Body of pancreas (tissue), 4 donors: ENCODE measurements around the gene HES6. TPM values are rescaled to one million over a fixed set of nuclear protein-coding genes. Genes with fewer than 3 reads are reported as not detected.

Experiments used
- ATAC-seq: fragments of 150-250 bp; one replicate; pipeline ENCODE4 v1.9.1; 2016
- DNase-seq, 4 donors: peaks; one replicate each; pipeline ENCODE4 v3.0.0-alpha.2; 2019
- H3K27ac ChIP-seq, 4 donors: fragments of 200-600 bp; sonication (generic); 1 replicate in 3 of 4; 2 replicates in 1 of 4; pipeline versions ENCODE4 v1.5.1 to v1.6.1; 2016 to 2019; ENCODE audit warnings: mild to moderate bottlenecking in 1 of 4, mixed read lengths in 1 of 4, moderate library complexity in 1 of 4
- H3K27me3 ChIP-seq, 2 donors: fragments of 200-600 bp; sonication (generic); one replicate each; pipeline ENCODE4 v1.6.0; 2016; ENCODE audit warnings: mild to moderate bottlenecking in 1 of 2
- H3K36me3 ChIP-seq, 2 donors: fragments of 200-600 bp; sonication (generic); replicated peaks in 1 of 2; 2 replicates each; pipeline ENCODE4 v1.5.1; 2016; ENCODE audit warnings: low read depth in 2 of 2; ENCODE audit not compliant: insufficient read depth in 1 of 2
- H3K4me1 ChIP-seq: fragments of 200-600 bp; sonication (generic); one replicate; pipeline ENCODE4 v1.6.0; 2016
- H3K4me3 ChIP-seq, 2 donors: fragments of 200-600 bp; sonication (generic); 1 replicate in 1 of 2; 2 replicates in 1 of 2; pipeline ENCODE4 v1.5.1; 2016 to 2019
- H3K9me3 ChIP-seq, 3 donors: fragments of 200-600 bp; sonication (generic); 1 replicate in 2 of 3; 2 replicates in 1 of 3; pipeline ENCODE4 v1.5.1; 2016
- POLR2A ChIP-seq, 3 donors: fragments of 450-650 bp; IDR thresholded peaks; one replicate each; pipeline ENCODE4 v1.6.1; 2016; ENCODE audit warnings: antibody characterized with exemption in 3 of 3, mild to moderate bottlenecking in 2 of 3
- WGBS, 2 donors: methylation state at CpG; one replicate each; pipeline ENCODE4 v1.1.5; 2017; 5-methylcytosine and 5-hydroxymethylcytosine counted together
- intact Hi-C: fragments of 100-400 bp; cut with DNase I; formaldehyde crosslinking; loops from one replicate; pipeline ENCODE4 v1.15.1; 2023
- total RNA-seq, 2 donors: library from RNA; depleted of rRNA; stranded (reverse); fragments of >200 nt; gene quantifications; one replicate each; pipeline ENCODE4 v1.1.0, GENCODE V29; 2016
- TF ChIP-seq, protein P1 (sequence below), 7 experiments: fragments of 450-650 bp in 4 of 7; fragments of 200-600 bp in 3 of 7; sonication (generic) in 3 of 7; IDR thresholded peaks; one replicate each; pipeline ENCODE4 v1.5.1; 2016 to 2019; ENCODE audit warnings: antibody characterized with exemption in 7 of 7

HES6 gene
- total RNA-seq, 2 donors from 2014 or later, result 15.5 to 29.3 TPM

DNA sequence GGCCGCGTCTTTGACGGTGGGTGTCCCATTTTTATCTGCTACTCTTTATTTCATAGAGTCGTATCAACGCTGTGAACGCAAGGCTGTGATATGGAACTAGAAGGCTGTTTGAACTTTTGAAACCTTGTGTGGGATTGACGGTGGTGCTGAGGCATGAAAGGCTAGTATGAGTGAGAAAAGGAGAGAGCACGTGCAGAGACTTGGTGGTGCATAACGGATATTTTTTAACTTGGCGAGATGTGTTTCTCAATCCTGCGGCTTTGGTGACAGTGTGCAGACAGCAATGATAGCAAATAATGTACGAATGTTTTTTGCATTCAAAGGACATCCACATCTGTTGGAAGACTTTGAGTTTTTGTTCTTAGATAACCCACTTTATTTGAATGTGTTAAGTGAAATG, 6.2 kb downstream of the HES6 start:
- WGBS, 2 donors, result 71 to 74% methylated on average over 12 of the region's 12 CpGs
- ATAC-seq, result no peak
- H3K4me3 ChIP-seq, result no peak overlapping the region
- H3K27ac ChIP-seq, result no peak overlapping the region
- no peak for TF ChIP-seq POLR2A (IDR thresholded peaks at IDR 0.05)
- TF ChIP-seq, protein P1, sequence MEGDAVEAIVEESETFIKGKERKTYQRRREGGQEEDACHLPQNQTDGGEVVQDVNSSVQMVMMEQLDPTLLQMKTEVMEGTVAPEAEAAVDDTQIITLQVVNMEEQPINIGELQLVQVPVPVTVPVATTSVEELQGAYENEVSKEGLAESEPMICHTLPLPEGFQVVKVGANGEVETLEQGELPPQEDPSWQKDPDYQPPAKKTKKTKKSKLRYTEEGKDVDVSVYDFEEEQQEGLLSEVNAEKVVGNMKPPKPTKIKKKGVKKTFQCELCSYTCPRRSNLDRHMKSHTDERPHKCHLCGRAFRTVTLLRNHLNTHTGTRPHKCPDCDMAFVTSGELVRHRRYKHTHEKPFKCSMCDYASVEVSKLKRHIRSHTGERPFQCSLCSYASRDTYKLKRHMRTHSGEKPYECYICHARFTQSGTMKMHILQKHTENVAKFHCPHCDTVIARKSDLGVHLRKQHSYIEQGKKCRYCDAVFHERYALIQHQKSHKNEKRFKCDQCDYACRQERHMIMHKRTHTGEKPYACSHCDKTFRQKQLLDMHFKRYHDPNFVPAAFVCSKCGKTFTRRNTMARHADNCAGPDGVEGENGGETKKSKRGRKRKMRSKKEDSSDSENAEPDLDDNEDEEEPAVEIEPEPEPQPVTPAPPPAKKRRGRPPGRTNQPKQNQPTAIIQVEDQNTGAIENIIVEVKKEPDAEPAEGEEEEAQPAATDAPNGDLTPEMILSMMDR (IDR thresholded peaks at IDR 0.05), result no peak
- H3K36me3 ChIP-seq, result no peaks in the 10 kb centered on the region
- peaks cover 44% of the 10 kb centered on the region for H3K4me1 ChIP-seq
- no peak for DNase-seq
- H3K9me3 ChIP-seq, result no peaks in the 10 kb centered on the region
- intact Hi-C loops, result no loop called here
- no peaks in the 10 kb centered on the region for H3K27me3 ChIP-seq

DNA sequence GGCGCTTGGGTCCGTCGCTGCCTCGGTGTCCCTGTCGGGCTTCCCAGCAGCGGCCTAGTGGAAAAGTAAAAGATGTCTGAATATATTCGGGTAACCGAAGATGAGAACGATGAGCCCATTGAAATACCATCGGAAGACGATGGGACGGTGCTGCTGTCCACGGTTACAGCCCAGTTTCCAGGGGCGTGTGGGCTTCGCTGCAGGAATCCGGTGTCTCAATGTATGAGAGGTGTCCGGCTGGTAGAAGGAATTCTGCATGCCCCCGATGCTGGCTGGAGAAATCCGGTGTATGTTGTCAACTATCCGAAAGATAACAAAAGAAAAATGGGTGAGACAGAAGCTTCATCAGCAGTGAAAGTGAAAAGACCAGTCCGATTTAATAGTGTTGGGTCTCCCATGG, 8.0 kb downstream of the HES6 start:
- ATAC-seq, result no peak
- no peaks in the 10 kb centered on the region for H3K9me3 ChIP-seq
- H3K4me1 ChIP-seq, result peaks cover 48% of the 10 kb centered on the region
- 51 to 53% methylated on average over 21 of the region's 21 CpGs for WGBS, 2 donors
- H3K27ac ChIP-seq, result peak overlapping the region in 1 of 4 donors; percentile 82
- no peaks in the 10 kb centered on the region for H3K36me3 ChIP-seq
- TF ChIP-seq, protein P1 (IDR thresholded peaks at IDR 0.05), result no peak
- TF ChIP-seq POLR2A (IDR thresholded peaks at IDR 0.05), result no peak
- no peaks in the 10 kb centered on the region for H3K27me3 ChIP-seq
- intact Hi-C loops, result no loop called here
- DNase-seq, result no peak
- no peak overlapping the region for H3K4me3 ChIP-seq

DNA sequence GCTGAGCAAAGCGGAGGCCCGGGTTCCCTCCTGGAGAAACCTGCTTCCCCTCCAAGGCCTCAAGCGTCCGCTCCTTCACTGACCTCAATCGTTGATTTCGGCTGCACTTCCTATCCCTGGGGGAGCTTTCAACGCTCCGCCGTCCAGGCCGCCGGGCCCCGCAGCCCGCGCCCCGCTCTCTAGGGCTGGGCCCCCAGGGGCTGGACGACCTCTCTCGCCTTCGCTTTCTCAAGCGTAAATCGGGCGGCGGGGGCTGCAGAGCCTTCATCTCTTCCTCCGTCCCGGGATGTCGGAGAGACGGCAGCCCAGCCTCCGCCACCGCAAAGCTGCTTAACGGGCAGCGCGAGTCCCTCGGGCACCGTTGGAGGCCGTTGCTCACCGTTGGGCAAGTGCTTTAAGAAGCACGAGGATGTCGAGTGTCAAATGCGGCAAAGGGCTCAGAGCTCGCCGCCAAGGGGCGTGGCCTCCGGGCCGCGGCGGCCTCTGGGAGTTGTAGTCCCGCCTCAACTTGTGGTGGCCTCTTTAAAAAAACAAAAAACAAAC, 8.5 kb downstream of the HES6 start:
- DNase-seq, result peak; percentile 84 to 89 (median 86)
- WGBS, 2 donors, result 12 to 14% methylated on average over 37 to 42 of the region's 46 CpGs
- peaks cover 48% of the 10 kb centered on the region for H3K4me1 ChIP-seq
- no peaks in the 10 kb centered on the region for H3K27me3 ChIP-seq
- H3K36me3 ChIP-seq, result no peaks in the 10 kb centered on the region
- peak overlapping the region in 1 of 2 donors; percentile 9 for H3K4me3 ChIP-seq
- peak; percentile 22 to 68 (median 55) for TF ChIP-seq POLR2A (IDR thresholded peaks at IDR 0.05)
- TF ChIP-seq, protein P1 (IDR thresholded peaks at IDR 0.05), result peak in 2 of 7 experiments; percentile 10 to 35
- intact Hi-C loops, result no loop called here
- H3K9me3 ChIP-seq, result no peaks in the 10 kb centered on the region
- ATAC-seq, result peak; percentile 86
- H3K27ac ChIP-seq, result peak overlapping the region; percentile 69 to 82 (median 76)

DNA sequence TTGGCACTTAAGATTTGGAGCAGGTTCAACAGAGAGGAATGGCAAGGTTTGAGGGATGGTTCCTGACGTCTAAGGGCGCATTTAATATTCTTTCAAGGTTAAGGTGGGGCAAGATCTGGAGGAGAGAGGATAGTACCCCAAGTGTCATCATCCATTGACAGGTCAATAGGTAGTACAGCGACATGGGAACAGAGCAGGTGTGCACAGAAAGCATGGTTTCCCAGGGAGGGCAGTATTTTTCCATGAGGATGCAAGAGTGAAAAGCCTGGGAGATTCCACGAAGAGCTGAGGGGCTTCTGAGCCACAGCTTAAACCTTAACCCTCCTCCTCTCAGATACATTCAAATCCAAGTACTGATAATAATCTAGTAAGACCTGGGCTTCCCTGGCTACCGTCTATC, 9.1 kb downstream of the HES6 start:
- Histone ChIP-seq H3K27me3 (no peaks in the 10 kb centered on the region), H3K4me3 (no peak overlapping the region), H3K27ac (peak overlapping the region; percentile 69 to 82 (median 76)), H3K36me3 (no peaks in the 10 kb centered on the region), H3K9me3 (no peaks in the 10 kb centered on the region), H3K4me1 (peaks cover 48% of the 10 kb centered on the region)
- peak in 3 of 4 donors; percentile 42 to 67 (median 55) for DNase-seq
- ATAC-seq, result no peak
- intact Hi-C loops, result no loop called here
- TF ChIP-seq, protein P1 (IDR thresholded peaks at IDR 0.05), result no peak
- no peak for TF ChIP-seq POLR2A (IDR thresholded peaks at IDR 0.05)
- 17 to 49% methylated on average over 5 of the region's 5 CpGs for WGBS, 2 donors

DNA sequence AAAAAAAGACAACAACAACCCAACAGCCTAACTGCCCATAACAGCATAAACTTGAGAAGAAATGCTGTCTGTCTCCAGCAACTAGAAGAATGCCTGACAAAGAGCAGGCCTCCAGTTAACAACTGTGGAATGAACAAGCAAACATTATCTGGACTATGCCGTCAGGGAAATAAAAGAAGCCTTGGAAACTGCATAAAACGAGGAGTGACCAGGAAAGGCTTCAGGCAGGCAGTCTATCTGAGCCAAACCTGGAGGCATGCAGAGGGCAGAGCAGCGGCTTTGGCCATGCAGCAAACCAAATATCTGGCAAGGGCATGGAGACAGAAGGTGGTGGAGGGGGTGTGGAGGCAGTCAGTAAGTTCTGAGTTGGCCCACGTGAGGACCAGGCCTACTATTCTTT, 11.1 kb downstream of the HES6 start:
- Histone ChIP-seq H3K9me3 (no peaks in the 10 kb centered on the region), H3K36me3 (no peaks in the 10 kb centered on the region), H3K27ac (no peak overlapping the region), H3K4me1 (peaks cover 44% of the 10 kb centered on the region), H3K27me3 (no peaks in the 10 kb centered on the region), H3K4me3 (no peak overlapping the region)
- intact Hi-C loops, result no loop called here
- WGBS, 2 donors, result 33 to 38% methylated on average over 4 of the region's 4 CpGs
- no peak for ATAC-seq
- no peak for TF ChIP-seq POLR2A (IDR thresholded peaks at IDR 0.05)
- TF ChIP-seq, protein P1 (IDR thresholded peaks at IDR 0.05), result no peak
- DNase-seq, result peak in 3 of 4 donors; percentile 25 to 43 (median 35)
